HCEC 1CT (cell line): ENCODE results near the gene SUSD1.
A peak's percentile ranks its signal among the peaks of the same experiment; 100 is the strongest.

Experiments
- DNase-seq: peaks from one replicate; pipeline ENCODE4 v3.0.0-alpha.2; 2017

SUSD1 gene

GRCh38 chr9:112094241-112094640, 80.9 kb downstream of the SUSD1 start:
- no peak for DNase-seq

GRCh38 chr9:112093870-112094216, 81.3 kb downstream of the SUSD1 start:
- no peak for DNase-seq

- no peak for DNase-seq
Measured at GRCh38 chr9:112093147-112093869, 81.8 kb downstream of the SUSD1 start.

- peak; percentile 44 for DNase-seq
Measured at GRCh38 chr9:112091810-112092209, 83.3 kb downstream of the SUSD1 start.

GRCh38 chr9:112087506-112087905, 87.6 kb downstream of the SUSD1 start:
- no peak for DNase-seq

- peak; percentile 38 for DNase-seq
Measured at GRCh38 chr9:112086627-112087026, 88.5 kb downstream of the SUSD1 start.

- DNase-seq: no peak
Measured at GRCh38 chr9:112084907-112085306, 90.2 kb downstream of the SUSD1 start.

- no peak for DNase-seq
Measured at GRCh38 chr9:112084334-112084733, 90.8 kb downstream of the SUSD1 start.

- DNase-seq: no peak
Measured at GRCh38 chr9:112081918-112082729, 93.0 kb downstream of the SUSD1 start.

- DNase-seq: no peak
Measured at GRCh38 chr9:112080831-112081542, 94.1 kb downstream of the SUSD1 start.

- no peak for DNase-seq
Measured at GRCh38 chr9:112078432-112078831, 96.7 kb downstream of the SUSD1 start.

GRCh38 chr9:112076814-112077213, 98.3 kb downstream of the SUSD1 start:
- DNase-seq: no peak

- no peak for DNase-seq
Measured at GRCh38 chr9:112075009-112075378, 100.1 kb downstream of the SUSD1 start.

- peak; percentile 79 for DNase-seq
Measured at GRCh38 chr9:112074250-112075008, 100.7 kb downstream of the SUSD1 start.

- peak; percentile 18 for DNase-seq
Measured at GRCh38 chr9:112073639-112074173, 101.4 kb downstream of the SUSD1 start.

GRCh38 chr9:112072721-112073638, 102.1 kb downstream of the SUSD1 start:
- DNase-seq: peak; percentile 90

- no peak for DNase-seq
Measured at GRCh38 chr9:112069318-112070169, 105.6 kb downstream of the SUSD1 start.

GRCh38 chr9:112065806-112066606, 109.1 kb downstream of the SUSD1 start:
- no peak for DNase-seq

- DNase-seq: no peak
Measured at GRCh38 chr9:112064871-112065270, 110.2 kb downstream of the SUSD1 start.

GRCh38 chr9:112063586-112063985, 111.5 kb downstream of the SUSD1 start:
- no peak for DNase-seq
